Activated gamma-delta T cell treated with Interleukin-2 at 50 U/mL for 16 hours (primary cell): ENCODE results near the gene PLK1.
"Not testable (repeated sequence)": the region's sequence is repeated elsewhere in the genome, so short reads cannot be mapped to it uniquely, and the experiment has no call there.

Source experiments
- DNase-seq: peaks from one replicate; pipeline ENCODE4 v3.0.0-alpha.2; 2020

The PLK1 gene

GRCh38 chr16:23712976-23713375, 34.3 kb downstream of the PLK1 start, which contains the start of gene ERN2:
TSS of gene ERN2 (minus strand) at chr16:23713222. CDS start at chr16:23713187, 35 bp downstream.
- DNase-seq, result no peak

- no peak for DNase-seq
These were observed 37.8 kb downstream of the PLK1 start for GRCh38 chr16:23716484-23716883.

GRCh38 chr16:23722613-23723240, 44.0 kb downstream of the PLK1 start:
- not testable (repeated sequence) for DNase-seq

GRCh38 chr16:23724096-23724784, 45.6 kb downstream of the PLK1 start:
- no peak for DNase-seq

- no peak for DNase-seq
These were observed 46.1 kb downstream of the PLK1 start for GRCh38 chr16:23724785-23725131.

- no peak for DNase-seq
These were observed 48.0 kb downstream of the PLK1 start for GRCh38 chr16:23726710-23727109.

GRCh38 chr16:23728112-23728477, 49.4 kb downstream of the PLK1 start:
- no peak for DNase-seq

GRCh38 chr16:23729503-23730424, 51.1 kb downstream of the PLK1 start:
- DNase-seq, result no peak

- DNase-seq, result no peak
These were observed 55.6 kb downstream of the PLK1 start for GRCh38 chr16:23734176-23734893.

GRCh38 chr16:23737423-23738028, 58.8 kb downstream of the PLK1 start:
- DNase-seq, result not testable (repeated sequence)

GRCh38 chr16:23739516-23739915, 60.8 kb downstream of the PLK1 start:
- no peak for DNase-seq
